Body of pancreas (tissue), 4 donors: ENCODE measurements around the gene LASP1NB.
"Not testable (repeated sequence)": the region's sequence is repeated elsewhere in the genome, so short reads cannot be mapped to it uniquely, and the experiment has no call there.

Source experiments
- ATAC-seq: fragments of 150-250 bp; one replicate; pipeline ENCODE4 v1.9.1; 2016
- DNase-seq, 4 donors: peaks; one replicate each; pipeline ENCODE4 v3.0.0-alpha.2; 2019
- H3K27ac ChIP-seq, 4 donors: fragments of 200-600 bp; sonication (generic); 1 replicate in 3 of 4; 2 replicates in 1 of 4; pipeline versions ENCODE4 v1.5.1 to v1.6.1; 2016 to 2019; ENCODE audit warnings: mild to moderate bottlenecking in 1 of 4, mixed read lengths in 1 of 4, moderate library complexity in 1 of 4
- H3K27me3 ChIP-seq, 2 donors: fragments of 200-600 bp; sonication (generic); one replicate each; pipeline ENCODE4 v1.6.0; 2016; ENCODE audit warnings: mild to moderate bottlenecking in 1 of 2
- H3K36me3 ChIP-seq, 2 donors: fragments of 200-600 bp; sonication (generic); replicated peaks in 1 of 2; 2 replicates each; pipeline ENCODE4 v1.5.1; 2016; ENCODE audit warnings: low read depth in 2 of 2; ENCODE audit not compliant: insufficient read depth in 1 of 2
- H3K4me1 ChIP-seq: fragments of 200-600 bp; sonication (generic); one replicate; pipeline ENCODE4 v1.6.0; 2016
- H3K4me3 ChIP-seq, 2 donors: fragments of 200-600 bp; sonication (generic); 1 replicate in 1 of 2; 2 replicates in 1 of 2; pipeline ENCODE4 v1.5.1; 2016 to 2019
- H3K9me3 ChIP-seq, 3 donors: fragments of 200-600 bp; sonication (generic); 1 replicate in 2 of 3; 2 replicates in 1 of 3; pipeline ENCODE4 v1.5.1; 2016
- CTCF ChIP-seq, 7 experiments: fragments of 450-650 bp in 4 of 7; fragments of 200-600 bp in 3 of 7; sonication (generic) in 3 of 7; IDR thresholded peaks; one replicate each; pipeline ENCODE4 v1.5.1; 2016 to 2019; ENCODE audit warnings: antibody characterized with exemption in 7 of 7
- POLR2A ChIP-seq, 3 donors: fragments of 450-650 bp; IDR thresholded peaks; one replicate each; pipeline ENCODE4 v1.6.1; 2016; ENCODE audit warnings: antibody characterized with exemption in 3 of 3, mild to moderate bottlenecking in 2 of 3
- WGBS, 2 donors: methylation state at CpG; one replicate each; pipeline ENCODE4 v1.1.5; 2017; 5-methylcytosine and 5-hydroxymethylcytosine counted together
- intact Hi-C: fragments of 100-400 bp; cut with DNase I; formaldehyde crosslinking; loops from one replicate; pipeline ENCODE4 v1.15.1; 2023

LASP1NB gene

GRCh38 chr17:38942696-38943334 is 17.4 kb downstream of the LASP1NB start:
- no peaks in the 10 kb centered on the region for H3K36me3 ChIP-seq
- 59 to 68% methylated on average over 4 of the region's 4 CpGs for WGBS, 2 donors
- DNase-seq = no peak
- no peak for TF ChIP-seq POLR2A (IDR thresholded peaks at IDR 0.05)
- TF ChIP-seq CTCF (IDR thresholded peaks at IDR 0.05) = no peak
- H3K4me1 ChIP-seq = no peaks in the 10 kb centered on the region
- no peak overlapping the region for H3K4me3 ChIP-seq
- no peak overlapping the region for H3K27ac ChIP-seq
- H3K27me3 ChIP-seq = no peaks in the 10 kb centered on the region
- no peaks in the 10 kb centered on the region for H3K9me3 ChIP-seq
- no peak for ATAC-seq
- intact Hi-C loops = no loop called here

- H3K27ac ChIP-seq = no peak overlapping the region
- H3K27me3 ChIP-seq = no peaks in the 10 kb centered on the region
- DNase-seq (no peak), ATAC-seq (no peak)
- H3K9me3 ChIP-seq = no peaks in the 10 kb centered on the region
- H3K4me3 ChIP-seq = no peak overlapping the region
- WGBS, 2 donors = 45 to 49% methylated on average over 8 of the region's 8 CpGs
- H3K4me1 ChIP-seq = no peaks in the 10 kb centered on the region
- no peaks in the 10 kb centered on the region for H3K36me3 ChIP-seq
- intact Hi-C loops = no loop called here
- no peak for TF ChIP-seq CTCF (IDR thresholded peaks at IDR 0.05)
- no peak for TF ChIP-seq POLR2A (IDR thresholded peaks at IDR 0.05)
These were observed 18.2 kb downstream of the LASP1NB start for GRCh38 chr17:38943607-38944006.

GRCh38 chr17:38947189-38947588 is 21.8 kb downstream of the LASP1NB start:
- Histone ChIP-seq H3K4me1 (no peaks in the 10 kb centered on the region), H3K36me3 (no peaks in the 10 kb centered on the region), H3K27me3 (no peaks in the 10 kb centered on the region), H3K9me3 (no peaks in the 10 kb centered on the region), H3K27ac (no peak overlapping the region), H3K4me3 (no peak overlapping the region)
- ATAC-seq (no peak), DNase-seq (no peak)
- TF ChIP-seq CTCF (IDR thresholded peaks at IDR 0.05) = no peak
- TF ChIP-seq POLR2A (IDR thresholded peaks at IDR 0.05) = no peak
- intact Hi-C loops = no loop called here
- WGBS, 2 donors = 86 to 87% methylated on average over 2 of the region's 2 CpGs

- DNase-seq, H3K36me3 ChIP-seq, ATAC-seq, H3K4me1 ChIP-seq, H3K4me3 ChIP-seq, H3K27ac ChIP-seq, H3K9me3 ChIP-seq, intact Hi-C loops, H3K27me3 ChIP-seq: not testable (repeated sequence)
- 86 to 92% methylated on average over 7 of the region's 7 CpGs for WGBS, 2 donors
These were observed 28.4 kb downstream of the LASP1NB start for GRCh38 chr17:38953800-38954199.

- intact Hi-C loops = no loop called here
- 8 to 9% methylated on average over 1 of the region's 1 CpG for WGBS, 2 donors
- H3K36me3 ChIP-seq = no peaks in the 10 kb centered on the region
- ATAC-seq (no peak), DNase-seq (no peak)
- H3K4me3 ChIP-seq = no peak overlapping the region
- H3K4me1 ChIP-seq = no peaks in the 10 kb centered on the region
- H3K27ac ChIP-seq = no peak overlapping the region
- TF ChIP-seq CTCF (IDR thresholded peaks at IDR 0.05) (no peak), POLR2A (IDR thresholded peaks at IDR 0.05) (no peak)
- no peaks in the 10 kb centered on the region for H3K9me3 ChIP-seq
- H3K27me3 ChIP-seq = no peaks in the 10 kb centered on the region
These were observed 32.9 kb downstream of the LASP1NB start for GRCh38 chr17:38958326-38958725.
